ENCODE measurements around the gene STRC. TPM values are rescaled to one million over a fixed set of nuclear protein-coding genes. Genes with fewer than 3 reads are reported as not detected.
"Not testable (repeated sequence)": the region's sequence is repeated elsewhere in the genome, so short reads cannot be mapped to it uniquely, and the experiment has no call there.

STRC gene
- total RNA-seq, result 0.59 TPM

GRCh38 chr15:43618700-43619099, at the start of gene STRC:
Gene STRC (minus strand): TSS chr15:43618800. CDS start chr15:43618722, 78 bp downstream.
- DNase-seq, result not testable (repeated sequence)

- not testable (repeated sequence) for DNase-seq
Measured at GRCh38 chr15:43666177-43666576, 47.6 kb upstream of the STRC start.

- not testable (repeated sequence) for DNase-seq
Measured at GRCh38 chr15:43663333-43663732, 44.7 kb upstream of the STRC start.

DNA sequence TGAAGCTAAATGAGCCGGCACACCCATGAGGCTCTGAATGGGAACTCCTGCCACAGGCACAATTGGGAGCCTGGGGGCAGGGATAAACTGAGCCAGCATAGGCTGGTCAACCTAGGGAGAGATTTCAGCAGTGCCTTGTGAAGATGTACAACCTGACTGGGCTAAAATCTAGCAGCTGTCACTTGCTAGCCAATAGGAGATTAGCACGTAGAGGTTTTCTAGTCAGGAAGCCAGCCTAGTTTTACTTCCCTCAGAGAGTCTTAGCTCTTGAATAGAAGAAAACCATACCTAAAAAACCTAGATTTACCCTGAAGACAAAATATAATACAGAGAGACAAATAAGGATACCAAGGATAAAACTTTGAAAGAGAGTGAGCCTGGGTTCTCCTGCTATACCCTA, 43.7 kb upstream of the STRC start:
- DNase-seq, result not testable (repeated sequence)

GRCh38 chr15:43659727-43660126, 41.1 kb upstream of the STRC start:
- DNase-seq, result not testable (repeated sequence)

DNA sequence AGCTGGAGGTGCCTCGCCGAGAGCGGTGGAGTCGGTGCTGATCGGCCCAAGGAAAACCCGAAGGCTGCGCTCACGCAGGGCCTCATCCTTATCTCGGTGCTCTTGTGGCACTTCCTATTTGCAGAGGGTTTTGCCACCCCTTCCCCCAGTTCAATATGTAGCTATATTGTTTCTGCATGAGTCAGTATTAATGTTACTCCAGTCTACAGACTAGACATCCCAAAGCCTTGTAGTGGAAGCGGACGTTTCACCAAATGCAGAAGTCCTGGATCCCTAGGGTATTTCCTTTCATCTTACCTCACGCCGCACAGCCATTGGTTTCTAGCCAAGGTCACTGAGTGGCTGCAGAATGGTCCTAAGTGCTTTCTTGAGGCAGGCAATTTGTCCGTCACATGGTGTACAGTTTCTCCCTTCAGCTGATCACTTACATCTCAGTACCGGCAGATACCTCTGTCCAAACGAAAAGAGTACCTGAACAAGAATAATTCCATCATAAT, 30.9 kb upstream of the STRC start:
- not testable (repeated sequence) for DNase-seq

DNA sequence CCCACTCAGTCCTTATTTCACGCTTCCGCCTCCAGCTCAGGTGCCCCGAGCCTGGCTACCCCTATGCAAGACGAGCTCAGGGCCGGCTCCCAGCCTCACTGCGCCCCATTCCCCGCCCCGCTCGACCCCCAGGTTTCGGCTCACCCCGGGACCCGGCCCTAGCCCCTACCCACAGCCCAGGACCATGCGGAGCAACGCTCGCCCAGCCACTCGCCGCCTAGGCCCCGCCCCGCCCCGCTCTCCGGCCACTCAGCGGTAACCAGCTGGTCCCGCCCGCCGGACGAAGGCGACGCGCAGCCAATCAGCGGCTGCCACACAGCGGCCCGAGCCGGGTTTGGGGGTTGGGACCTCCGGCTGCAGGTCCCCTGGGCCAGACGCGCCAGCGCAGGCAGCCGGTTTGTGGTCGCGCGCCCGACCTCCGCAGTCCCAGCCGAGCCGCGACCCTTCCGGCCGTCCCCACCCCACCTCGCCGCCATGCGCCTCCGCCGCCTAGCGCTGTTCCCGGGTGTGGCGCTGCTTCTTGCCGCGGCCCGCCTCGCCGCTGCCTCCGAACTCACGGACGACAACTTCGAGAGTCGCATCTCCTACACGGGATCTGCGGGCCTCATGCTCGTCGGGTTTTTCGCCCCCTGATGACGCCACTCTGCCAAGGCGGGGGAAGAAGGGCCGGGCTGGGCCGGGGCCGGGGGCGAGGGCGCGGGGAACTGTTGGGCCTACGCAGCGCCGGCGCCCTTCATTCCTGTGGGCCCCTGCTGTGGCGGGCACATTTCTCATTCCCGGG, 30.2 kb upstream of the STRC start, which contains the start of gene CATSPER2:
CATSPER2 (minus strand) TSS at position 196 of the 781 bp plus-strand sequence. CDS start 783 bp downstream, outside the sequence.
- no peak for DNase-seq

DNA sequence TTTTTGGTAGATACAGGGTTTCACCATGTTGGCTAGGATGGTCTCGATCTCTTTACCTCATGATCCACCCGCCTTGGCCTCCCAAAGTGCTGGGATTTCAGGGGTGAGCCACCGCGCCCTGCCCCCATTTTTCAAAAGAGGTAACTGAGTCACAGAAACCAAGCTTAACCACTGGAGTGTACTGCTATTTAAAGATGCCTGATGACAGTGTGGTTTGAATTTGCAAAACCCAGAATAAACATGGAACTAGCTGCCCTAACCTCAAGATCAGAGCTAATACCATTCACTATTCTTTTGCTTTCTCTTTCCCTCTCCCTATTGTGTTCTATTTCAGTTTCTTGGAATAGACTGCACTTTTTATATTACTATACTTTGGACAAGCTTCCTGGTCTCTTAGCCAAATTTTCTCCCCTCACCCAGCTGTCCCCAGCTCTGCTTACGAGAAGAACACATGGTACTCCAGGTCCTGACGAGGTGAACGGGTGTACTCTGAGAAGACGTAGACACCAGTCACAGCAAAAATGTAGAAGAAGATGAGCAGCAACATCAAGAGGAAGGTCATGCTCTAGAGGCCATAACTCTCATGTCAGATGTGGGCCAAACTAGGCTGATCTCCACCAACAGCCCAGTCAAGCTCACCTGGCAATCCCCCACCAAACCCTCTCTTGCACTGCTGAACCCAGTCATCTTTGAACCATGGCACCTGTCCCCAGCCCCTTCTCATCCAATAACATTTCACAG, 20.0 kb upstream of the STRC start:
- not testable (repeated sequence) for DNase-seq

- DNase-seq, result not testable (repeated sequence)
Measured at GRCh38 chr15:43626937-43627336, 8.3 kb upstream of the STRC start.

DNA sequence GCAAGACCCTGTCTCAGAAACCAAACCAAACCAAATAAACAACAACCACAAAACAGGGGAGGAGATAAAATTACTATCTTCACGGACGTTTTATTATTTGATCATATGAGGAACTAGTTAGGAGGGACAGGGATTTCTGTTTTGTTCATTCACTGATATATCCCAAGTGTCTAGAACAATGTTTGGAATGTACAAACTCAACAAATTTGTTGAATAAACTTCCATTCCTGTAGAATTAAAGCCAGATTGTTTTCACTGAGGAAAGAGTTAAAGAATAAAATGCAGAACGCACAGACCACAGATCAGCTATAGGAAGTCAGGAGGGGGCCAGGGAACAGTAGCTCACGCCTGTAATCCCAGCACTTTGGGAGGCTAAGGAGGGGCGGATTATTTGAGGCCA, 6.5 kb upstream of the STRC start:
- DNase-seq, result no peak

DNA sequence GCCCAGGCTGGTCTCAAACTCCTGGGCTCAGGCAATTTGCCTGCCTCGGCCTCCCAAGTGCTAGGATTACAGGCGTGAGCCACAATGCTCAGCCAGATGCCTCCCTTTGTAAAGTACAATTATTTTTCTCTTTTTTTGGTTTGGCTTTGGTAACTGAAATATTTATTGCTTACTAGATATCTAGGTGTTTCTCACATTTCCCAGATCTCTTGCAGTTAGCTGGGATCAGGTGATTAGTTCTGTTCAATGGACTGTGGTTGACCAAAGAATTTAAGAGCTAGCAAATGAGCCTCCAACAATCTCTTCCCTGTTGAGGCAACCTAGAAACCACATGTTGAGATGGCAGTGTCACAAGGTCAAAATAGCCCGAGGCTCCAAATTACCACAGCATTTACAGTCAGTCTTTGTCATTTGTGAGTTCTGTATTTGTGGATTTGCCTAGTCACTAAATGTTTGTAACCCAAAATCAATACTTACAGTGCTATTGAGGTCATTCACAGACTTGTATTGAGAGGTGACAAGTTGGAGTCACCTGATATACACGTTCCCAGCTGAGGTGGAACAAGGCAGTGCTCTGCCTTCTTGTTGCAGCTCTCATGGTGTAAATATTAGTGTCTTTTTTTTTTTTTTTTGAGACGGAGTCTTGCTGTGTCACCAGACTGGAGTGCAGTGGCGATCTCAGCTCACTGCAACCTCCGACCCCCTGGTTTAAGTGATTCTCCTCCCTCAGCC, 3.6 kb upstream of the STRC start:
- DNase-seq, result not testable (repeated sequence)

GRCh38 chr15:43617750-43618149, 850 bp downstream of the STRC start:
- DNase-seq, result not testable (repeated sequence)

DNA sequence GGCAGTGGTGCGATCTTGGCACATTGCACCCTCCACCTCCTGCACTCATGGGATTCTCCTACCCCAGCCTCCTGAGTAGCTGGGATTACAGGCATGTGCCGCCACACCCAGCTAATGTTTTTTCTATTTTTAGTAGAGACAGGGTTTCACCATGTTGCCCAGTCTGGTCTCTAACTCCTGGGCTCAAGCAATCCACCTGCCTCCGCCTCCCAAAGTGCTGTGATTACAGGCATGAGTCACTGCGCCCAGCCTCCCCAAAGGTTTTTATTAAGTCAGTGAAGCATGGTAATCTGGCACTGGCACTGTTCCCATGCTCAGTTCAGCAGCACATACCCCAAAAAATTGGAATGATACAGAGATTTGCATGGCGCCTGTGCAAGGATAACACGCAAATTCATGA, 16.4 kb downstream of the STRC start:
- not testable (repeated sequence) for DNase-seq

- not testable (repeated sequence) for DNase-seq
Measured at GRCh38 chr15:43600200-43600599, 18.4 kb downstream of the STRC start.

DNA sequence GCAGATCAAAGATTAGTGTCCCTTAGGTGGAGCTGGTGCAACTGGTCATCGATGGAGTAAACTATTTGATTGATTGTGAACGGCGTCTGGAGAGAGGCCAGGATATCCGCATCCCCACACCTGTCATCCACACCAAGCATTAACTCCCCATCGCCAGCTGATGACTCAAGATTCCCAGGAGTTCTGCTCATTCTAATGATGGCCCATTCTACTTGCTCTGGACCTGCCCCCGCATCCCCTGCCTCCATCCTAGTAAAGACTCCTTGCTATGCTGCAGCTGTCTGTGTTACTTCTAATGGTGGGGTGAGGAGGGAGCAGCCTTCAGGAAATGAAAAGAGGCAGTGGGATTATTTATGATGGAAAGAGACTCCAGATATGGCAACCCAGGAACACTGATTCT, 19.5 kb downstream of the STRC start:
- not testable (repeated sequence) for DNase-seq

DNA sequence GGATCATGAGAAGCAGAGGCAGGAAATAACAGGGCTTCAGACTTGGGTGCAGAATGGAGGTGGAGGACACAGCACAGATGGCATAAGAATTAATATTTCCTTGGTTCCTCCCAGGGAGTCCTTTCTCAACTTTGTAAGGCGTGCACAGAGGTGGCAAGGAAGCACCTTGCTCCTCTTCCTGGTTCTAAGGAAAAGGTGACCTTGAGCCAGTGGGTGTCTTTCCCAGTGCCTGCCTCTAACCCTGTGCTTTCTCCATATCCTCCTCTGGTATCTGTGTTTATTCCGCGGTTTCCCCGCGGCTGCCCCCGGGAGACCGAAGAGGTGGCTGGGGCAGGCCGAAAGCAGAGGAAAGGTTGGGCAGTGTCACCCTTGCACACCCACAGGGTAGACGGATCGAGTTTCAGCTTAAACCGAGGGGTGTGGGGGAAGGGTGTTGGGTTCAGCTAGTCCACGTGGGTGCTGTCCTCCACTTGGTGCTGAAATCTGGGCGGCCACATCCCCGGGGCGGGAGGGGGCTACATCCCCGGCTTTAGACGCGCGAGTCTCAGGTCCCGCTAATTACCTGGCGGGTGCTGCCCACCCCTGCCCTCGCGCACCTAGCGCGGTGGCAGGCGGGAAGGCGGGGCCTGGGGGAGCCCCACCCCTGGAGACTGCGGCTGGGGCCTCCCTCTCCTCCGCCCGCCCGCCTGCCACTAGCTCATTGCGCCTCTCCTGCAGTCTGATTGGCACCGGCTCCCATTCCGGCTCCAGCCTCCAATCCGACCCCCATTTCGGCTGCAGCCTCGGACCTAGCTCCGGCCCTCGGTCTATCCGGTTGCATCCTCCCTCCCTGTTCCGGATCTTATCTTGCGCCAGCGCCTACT, 25.0 kb downstream of the STRC start, which contains the start of gene CKMT1B:
CKMT1B (plus strand) TSS at position 700 of the 863 bp plus-strand sequence. CDS start 192 bp downstream, outside the sequence.
- DNase-seq, result not testable (repeated sequence)

GRCh38 chr15:43592841-43593240, 25.8 kb downstream of the STRC start:
- not testable (repeated sequence) for DNase-seq

GRCh38 chr15:43589778-43590466, 28.7 kb downstream of the STRC start, which contains the start of gene PPIP5K1:
Gene PPIP5K1 (minus strand): TSS chr15:43590208. CDS start chr15:43584504, 5,704 bp downstream.
- not testable (repeated sequence) for DNase-seq

DNA sequence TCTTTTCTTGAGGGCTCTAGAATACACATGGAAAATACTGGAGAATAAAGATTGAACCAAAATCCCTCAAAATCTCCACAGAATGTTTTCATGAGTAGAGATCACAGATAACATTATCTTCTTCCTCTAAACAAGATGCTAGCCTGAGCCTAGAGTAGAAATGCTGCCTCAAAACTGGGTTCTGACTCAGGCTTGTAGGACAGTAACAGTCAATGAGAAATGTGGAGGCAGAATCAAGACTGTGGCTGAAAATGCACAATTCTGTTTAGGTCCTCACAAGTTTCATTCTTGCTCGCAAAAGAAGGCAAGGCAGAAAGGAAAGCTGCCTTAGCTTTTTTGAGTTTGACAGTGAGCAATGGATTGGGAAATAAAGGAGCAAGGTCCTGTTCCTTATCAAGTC, 44.0 kb downstream of the STRC start:
- DNase-seq, result not testable (repeated sequence)

DNA sequence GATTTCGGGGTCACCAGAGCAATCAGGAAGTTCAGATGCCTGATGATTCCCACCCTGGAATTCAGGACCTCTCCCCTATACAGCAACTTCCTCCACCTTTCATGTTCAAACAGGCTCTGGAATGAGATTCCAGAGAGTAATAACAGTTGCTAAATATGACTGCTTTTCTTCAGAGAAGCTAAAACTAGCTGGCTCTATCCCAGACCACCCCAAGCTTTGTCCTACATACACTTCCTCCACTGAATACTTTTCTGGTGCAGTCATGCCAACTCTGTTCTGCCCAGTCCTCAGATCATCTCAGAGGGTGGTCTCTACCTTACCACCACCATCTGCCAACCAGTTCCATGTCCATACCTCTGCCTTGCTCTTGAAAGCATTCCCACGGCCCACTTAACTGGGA, 52.0 kb downstream of the STRC start:
- DNase-seq, result not testable (repeated sequence)

Data from skin of body (tissue), 2 donors.